Embryonic facial prominence (tissue), 1 donor: ENCODE results near the gene RNASEH2C.
A peak's percentile ranks its signal among the peaks of the same experiment; 100 is the strongest.
"Not testable (repeated sequence)": the region's sequence is repeated elsewhere in the genome, so short reads cannot be mapped to it uniquely, and the experiment has no call there.

Experiments
- DNase-seq: peaks from one replicate; pipeline ENCODE4 v3.0.0-alpha.2; 2016; ENCODE audit errors: extremely low spot score

The RNASEH2C gene

GRCh38 chr11:65720211-65720934 is at the start of gene RNASEH2C:
RNASEH2C (minus strand) TSS chr11:65720798; CDS start chr11:65720758, 40 bp downstream.
- DNase-seq, result peak; percentile 72

- not testable (repeated sequence) for DNase-seq
These were observed 47.2 kb upstream of the RNASEH2C start for GRCh38 chr11:65767806-65768205.

- DNase-seq, result no peak
These were observed 46.8 kb upstream of the RNASEH2C start for GRCh38 chr11:65767406-65767805.

GRCh38 chr11:65766535-65766934 is 45.9 kb upstream of the RNASEH2C start:
- no peak for DNase-seq

- no peak for DNase-seq
These were observed 43.8 kb upstream of the RNASEH2C start for GRCh38 chr11:65764434-65764833.

- not testable (repeated sequence) for DNase-seq
These were observed 42.2 kb upstream of the RNASEH2C start for GRCh38 chr11:65762816-65763215.

- not testable (repeated sequence) for DNase-seq
These were observed 41.6 kb upstream of the RNASEH2C start for GRCh38 chr11:65762169-65762568.

- DNase-seq, result no peak
These were observed 24.5 kb upstream of the RNASEH2C start for GRCh38 chr11:65745049-65745448.

GRCh38 chr11:65744699-65745042 is 24.1 kb upstream of the RNASEH2C start:
- no peak for DNase-seq

GRCh38 chr11:65744026-65744698 is 23.6 kb upstream of the RNASEH2C start:
- no peak for DNase-seq

- no peak for DNase-seq
These were observed 23.1 kb upstream of the RNASEH2C start for GRCh38 chr11:65743681-65744025.

- no peak for DNase-seq
These were observed 21.8 kb upstream of the RNASEH2C start for GRCh38 chr11:65742353-65742752.

- DNase-seq, result no peak
These were observed 20.6 kb upstream of the RNASEH2C start for GRCh38 chr11:65741185-65741584.

GRCh38 chr11:65739022-65739421 is 18.4 kb upstream of the RNASEH2C start:
- DNase-seq, result no peak

- DNase-seq, result no peak
These were observed 16.2 kb upstream of the RNASEH2C start for GRCh38 chr11:65736810-65737209.

GRCh38 chr11:65735111-65735510 is 14.5 kb upstream of the RNASEH2C start:
- not testable (repeated sequence) for DNase-seq

GRCh38 chr11:65730461-65730860 is 9.9 kb upstream of the RNASEH2C start:
- no peak for DNase-seq

- DNase-seq, result no peak
These were observed 7.3 kb upstream of the RNASEH2C start for GRCh38 chr11:65727865-65728264.

- DNase-seq, result no peak
These were observed 6.1 kb upstream of the RNASEH2C start for GRCh38 chr11:65726660-65727059.

- DNase-seq, result no peak
These were observed 1.7 kb upstream of the RNASEH2C start for GRCh38 chr11:65722261-65722660.

GRCh38 chr11:65719871-65720210 is 757 bp downstream of the RNASEH2C start:
- no peak for DNase-seq

- no peak for DNase-seq
These were observed 1.6 kb downstream of the RNASEH2C start for GRCh38 chr11:65718964-65719492.

GRCh38 chr11:65718531-65718930 is 2.1 kb downstream of the RNASEH2C start:
- DNase-seq, result no peak
